ENCODE data around the gene GIPC3.
"Not testable (repeated sequence)": the region's sequence is repeated elsewhere in the genome, so short reads cannot be mapped to it uniquely, and the experiment has no call there.

Gene GIPC3

DNA sequence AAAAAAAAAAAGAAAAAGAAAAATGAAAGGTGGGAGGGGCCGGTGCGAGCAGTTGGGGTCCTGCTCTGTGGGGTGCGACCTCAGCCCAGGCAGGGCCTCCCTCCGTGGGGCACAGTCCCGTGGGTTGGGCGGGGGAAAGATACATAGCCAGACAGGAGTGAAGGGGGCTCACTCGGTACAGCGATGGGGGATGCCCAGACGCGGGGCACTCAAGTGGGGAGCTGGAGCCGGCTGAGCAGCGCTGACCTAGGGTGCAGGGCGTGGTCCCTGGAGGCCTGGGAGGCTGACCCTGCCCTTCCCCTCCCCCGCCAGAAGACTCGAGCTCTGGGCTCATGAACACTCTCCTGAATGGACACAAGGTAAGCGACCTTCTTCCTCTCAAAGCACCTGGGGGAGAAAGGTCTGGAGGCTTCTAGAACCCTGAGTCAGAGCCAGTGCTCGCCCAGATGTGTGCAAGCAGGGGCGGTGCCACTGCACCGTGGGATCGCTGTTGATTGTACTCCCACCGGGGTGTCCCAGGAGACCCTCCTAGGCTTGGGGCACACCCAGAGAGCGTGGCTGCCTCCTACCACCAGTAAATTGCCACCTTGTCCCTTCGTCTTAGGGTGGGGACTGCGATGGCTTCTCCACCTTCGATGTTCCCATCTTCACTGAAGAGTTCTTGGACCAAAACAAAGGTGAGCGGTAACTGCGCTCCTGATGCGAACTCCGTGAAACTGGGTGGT, 9.2 kb upstream of the GIPC3 start:
- no peak for FAIRE-seq
- no peak for DNase-seq (ENCODE audit: insufficient read length, low spot score)

DNA sequence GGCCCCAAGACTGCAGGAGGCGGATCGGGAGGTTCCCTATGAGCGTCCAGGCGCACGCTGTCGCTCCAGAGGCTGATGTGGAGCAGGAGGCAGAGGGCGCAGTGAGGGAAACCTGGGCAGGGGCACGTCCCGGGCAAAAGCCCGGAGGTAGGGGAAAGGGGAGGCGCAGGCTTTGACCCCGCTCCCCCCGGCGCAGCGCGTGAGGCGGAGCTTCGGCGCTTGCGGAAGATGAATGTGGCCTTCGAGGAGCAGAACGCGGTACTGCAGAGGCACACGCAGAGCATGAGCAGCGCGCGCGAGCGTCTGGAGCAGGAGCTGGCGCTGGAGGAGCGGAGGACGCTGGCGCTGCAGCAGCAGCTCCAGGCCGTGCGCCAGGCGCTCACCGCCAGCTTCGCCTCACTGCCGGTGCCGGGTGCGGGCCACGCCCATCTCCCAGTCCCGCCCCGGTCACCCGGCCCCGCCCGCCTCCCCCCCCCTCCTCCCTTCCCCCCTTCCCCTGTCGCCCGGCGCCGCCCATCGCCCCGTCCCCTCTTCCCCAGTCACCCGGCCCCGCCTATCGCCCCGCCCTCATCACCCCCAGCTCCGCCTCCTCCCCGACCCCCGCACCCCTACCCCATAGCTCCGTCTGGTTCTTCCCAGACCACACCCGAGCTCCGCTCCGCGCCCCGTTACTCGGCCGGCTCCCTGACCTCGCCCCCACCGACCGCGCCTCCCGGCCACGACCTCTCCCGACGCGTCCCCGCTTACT, 8.4 kb upstream of the GIPC3 start:
- DNase-seq (ENCODE audit: insufficient read length, low spot score) (no peak), FAIRE-seq (no peak)

DNA sequence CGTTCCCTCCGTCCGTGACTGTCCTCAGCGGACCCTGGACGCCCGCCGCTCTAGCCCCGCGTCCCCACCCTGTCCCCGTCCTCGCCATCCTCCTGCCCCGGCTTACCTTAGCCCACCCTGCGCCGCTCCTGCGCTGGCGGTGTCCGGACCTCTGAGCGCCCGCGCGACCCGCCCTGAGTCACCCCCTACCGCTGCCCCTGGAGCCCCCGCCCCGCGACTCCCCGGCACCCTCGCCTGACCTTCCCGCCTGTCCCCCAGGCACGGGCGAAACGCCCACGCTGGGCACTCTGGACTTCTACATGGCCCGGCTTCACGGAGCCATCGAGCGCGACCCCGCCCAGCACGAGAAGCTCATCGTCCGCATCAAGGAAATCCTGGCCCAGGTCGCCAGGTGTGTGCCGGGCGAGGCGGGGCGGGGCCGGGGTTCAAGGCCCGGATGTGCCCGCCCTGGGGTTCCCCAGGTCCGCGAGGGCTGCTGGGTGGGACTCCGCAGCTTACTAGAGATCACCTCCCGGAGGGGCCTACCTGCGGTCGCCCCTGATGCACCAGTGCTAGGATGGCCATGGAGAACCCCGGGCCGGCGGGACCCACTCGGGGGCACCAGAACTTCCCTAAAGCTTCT, 7.4 kb upstream of the GIPC3 start:
- DNase-seq (ENCODE audit: insufficient read length, low spot score) (no peak), FAIRE-seq (no peak)

DNA sequence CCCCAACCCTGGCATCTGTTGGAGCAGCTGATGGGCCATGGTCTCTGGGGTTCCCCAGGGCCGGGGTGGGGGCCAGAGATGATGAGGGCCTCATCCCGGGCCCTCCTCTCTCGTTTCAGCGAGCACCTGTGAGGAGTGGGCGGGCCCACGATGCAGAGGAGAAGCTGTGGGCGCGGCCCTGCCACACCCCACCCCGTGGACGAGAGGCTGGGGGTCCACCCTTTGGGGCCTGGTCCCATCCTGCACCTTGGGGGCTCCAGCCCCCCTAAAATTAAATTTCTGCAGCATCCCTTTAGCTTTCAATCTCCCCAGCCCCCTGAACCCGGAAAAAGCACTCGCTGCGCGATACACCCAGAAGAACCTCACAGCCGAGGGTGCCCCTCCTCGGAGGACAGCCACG, 6.9 kb upstream of the GIPC3 start:
- FAIRE-seq (no peak), DNase-seq (ENCODE audit: insufficient read length, low spot score) (no peak)

DNA sequence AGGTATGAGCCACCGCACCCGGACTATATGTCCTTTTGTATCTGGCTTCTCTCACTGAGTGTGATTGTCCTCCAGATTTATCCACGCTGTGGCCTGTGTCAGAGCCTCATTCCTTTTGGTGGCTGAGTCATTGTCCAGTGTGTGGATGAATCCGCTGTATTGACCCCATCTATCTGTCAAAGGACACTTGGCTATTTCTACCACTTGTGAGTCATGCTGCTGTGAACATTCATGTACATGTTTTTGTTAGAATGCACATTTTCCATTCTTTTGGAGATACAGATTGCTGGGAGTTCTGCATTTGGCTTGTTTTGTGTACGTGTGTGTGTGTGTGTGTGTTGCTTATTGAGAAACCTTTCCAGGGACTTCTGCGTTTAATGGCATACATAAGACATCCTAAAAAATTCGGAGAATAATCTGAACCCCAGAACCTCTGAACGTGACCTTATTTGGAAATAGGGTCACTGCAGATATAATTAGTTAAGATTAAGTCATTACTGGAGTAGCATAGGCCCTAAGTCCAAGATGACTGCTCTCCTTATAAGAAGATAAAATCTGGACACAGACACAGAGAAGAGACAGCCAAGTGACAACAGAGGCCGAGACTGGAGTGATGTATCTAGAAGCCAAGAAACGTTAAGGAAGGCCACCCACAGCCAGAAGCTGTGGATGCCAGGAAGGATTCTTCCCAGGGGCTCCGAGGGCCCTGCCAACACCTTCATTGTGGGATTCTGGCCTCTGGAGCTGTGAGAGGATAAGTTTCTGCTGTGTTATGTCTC, 4.9 kb upstream of the GIPC3 start:
- FAIRE-seq (no peak), DNase-seq (ENCODE audit: insufficient read length, low spot score) (no peak)

DNA sequence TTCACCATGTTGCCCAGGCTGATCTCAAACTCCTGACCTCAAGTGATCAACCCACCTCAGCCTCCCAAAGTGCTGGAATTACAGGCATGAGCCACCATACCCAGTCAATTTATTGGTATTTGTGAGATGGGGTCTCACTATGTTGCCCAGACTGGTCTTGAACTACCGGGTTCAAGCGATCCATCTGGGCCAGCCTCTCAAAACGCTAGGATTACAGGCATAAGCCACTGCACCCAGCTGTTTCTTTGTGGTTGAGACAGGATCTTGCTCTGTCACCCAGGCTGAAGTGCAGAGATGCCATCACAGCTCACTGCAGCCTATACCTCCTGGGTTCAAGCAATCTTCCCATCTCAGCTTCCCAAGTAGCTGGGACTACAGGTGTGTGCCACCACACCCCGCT, 3.5 kb upstream of the GIPC3 start:
- FAIRE-seq; DNase-seq (ENCODE audit: insufficient read length, low spot score): not testable (repeated sequence)

DNA sequence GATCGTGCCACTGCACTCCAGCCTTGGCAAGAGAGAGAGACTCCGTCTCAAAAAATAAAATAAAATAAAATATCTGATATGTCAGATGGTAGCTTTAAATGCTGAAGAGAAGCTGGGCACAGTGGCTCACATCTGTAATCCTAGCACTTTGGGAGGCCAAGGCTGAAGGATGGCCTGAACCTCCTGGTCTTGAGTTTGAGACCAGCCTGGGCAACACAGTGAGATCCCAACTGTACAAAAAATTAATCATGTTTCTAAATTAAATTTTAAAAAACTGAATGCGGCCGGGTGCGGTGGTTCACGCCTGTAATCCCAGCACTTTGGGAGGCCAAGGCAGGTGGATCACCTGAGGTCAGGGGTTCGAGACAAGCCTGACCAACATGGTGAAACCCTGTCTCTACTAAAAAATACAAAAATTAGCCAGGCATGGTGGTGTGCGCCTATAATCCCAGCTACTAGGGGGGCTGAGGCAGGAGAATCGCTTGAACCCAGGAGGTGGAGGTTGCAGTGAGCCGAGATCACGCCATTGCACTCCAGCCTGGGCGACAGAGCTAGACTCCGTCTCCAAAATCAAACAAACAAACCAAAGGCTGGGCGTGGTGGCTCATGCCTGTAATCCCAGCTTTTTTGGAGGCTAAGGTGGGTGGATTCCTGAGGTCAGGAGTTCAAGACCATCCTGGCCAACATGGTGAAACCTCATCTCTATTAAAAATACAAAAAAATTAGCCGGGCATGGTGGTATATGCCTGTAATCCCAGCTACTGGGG, 1.1 kb upstream of the GIPC3 start:
- not testable (repeated sequence) for FAIRE-seq

DNA sequence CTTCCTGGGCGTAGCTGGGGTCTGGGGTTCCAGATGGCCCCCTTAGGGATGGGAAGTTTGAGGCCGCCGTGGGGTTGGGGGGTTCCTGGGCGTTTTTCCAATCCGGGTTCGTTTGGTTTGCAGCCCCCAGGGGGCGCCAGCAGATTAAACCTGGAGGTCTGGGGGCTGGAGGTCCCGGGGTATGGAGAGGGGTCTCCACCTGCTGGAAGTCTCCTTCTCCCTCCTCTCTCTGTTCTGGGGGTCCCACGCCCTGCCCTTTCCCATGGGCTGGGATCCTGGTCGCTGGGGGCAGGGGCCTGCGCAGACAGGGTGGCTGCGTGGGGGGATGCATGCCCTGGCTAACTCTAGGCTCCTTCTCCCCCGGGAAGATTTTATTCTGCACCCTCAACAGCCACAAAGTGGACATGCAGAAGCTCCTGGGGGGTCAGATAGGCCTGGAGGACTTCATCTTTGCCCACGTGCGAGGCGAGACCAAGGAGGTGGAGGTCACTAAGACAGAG, 899 bp downstream of the GIPC3 start:
- FAIRE-seq: no peak
- no peak for DNase-seq (ENCODE audit: insufficient read length, low spot score)

More for the DNA sequence above, 1.1 kb upstream of the GIPC3 start:
- DNase-seq (ENCODE audit: insufficient read length, low spot score): not testable (repeated sequence)

DNA sequence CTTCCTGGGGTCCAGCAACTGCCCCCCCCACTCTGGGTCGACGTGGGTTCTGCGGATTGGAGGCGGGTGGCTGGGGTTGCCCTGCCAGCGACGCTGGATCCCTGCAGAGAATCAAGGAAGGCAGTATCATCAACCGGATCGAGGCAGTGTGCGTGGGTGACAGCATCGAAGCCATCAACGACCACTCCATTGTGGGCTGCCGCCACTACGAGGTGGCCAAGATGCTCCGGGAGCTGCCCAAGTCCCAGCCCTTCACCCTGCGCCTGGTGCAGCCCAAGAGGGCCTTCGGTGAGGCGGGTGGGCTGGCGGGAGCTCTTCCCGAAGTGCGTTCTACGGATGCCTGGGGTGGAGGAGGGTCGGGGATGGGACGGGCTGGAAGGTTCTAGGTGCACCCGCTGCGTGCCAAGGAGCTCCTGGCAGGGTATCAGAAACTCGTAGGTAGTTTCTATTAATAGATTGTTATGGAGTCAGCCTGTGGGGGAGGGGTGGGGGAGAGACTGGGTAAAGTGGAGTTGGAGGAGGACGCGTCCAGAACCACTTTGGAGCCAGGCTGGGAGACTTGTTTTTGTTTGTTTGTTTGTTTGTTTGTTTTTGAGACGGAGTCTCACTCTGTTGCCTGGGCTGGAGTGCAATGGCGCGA, 1.5 kb downstream of the GIPC3 start:
- no peak for FAIRE-seq
- no peak for DNase-seq (ENCODE audit: insufficient read length, low spot score)

DNA sequence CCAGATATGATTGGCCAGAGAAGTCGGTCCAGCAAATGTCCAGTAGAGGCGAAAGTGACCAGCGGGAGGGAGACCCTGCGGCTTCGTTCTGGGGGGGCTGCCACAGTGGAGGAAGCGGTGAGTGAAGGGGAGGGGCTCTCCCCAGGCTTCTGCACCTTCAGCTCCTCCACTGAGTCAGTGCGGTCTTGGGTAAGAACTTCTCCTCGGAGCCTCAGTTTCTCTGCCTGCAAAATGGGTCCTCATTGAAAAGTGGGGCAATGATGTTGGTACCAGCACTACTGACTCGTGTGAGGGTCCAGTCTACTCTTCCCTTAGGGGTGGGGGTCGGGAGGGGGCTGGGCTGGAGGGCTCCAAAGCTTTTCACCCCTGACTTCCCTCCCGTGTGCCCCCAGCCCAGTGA, 4.2 kb downstream of the GIPC3 start:
- FAIRE-seq (no peak), DNase-seq (ENCODE audit: insufficient read length, low spot score) (no peak)

DNA sequence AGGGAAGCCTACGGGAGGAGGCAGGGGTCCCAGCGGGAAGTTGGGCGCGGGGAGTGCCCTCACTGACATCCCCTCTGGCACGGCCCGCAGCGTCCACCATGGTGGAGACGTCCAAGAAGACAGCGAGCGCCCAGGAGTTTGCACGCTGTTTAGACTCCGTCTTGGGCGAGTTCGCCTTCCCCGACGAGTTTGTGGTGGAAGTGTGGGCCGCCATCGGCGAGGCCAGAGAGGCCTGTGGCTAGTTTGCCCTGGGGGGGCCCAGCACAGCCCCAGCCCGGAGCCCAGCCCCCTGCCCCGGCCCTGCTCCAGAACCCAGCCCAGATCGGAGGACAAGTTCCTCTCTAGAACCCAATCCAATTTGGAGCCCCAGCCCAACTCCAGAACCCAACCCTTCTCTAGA, 4.7 kb downstream of the GIPC3 start:
- FAIRE-seq (no peak), DNase-seq (ENCODE audit: insufficient read length, low spot score) (no peak)

DNA sequence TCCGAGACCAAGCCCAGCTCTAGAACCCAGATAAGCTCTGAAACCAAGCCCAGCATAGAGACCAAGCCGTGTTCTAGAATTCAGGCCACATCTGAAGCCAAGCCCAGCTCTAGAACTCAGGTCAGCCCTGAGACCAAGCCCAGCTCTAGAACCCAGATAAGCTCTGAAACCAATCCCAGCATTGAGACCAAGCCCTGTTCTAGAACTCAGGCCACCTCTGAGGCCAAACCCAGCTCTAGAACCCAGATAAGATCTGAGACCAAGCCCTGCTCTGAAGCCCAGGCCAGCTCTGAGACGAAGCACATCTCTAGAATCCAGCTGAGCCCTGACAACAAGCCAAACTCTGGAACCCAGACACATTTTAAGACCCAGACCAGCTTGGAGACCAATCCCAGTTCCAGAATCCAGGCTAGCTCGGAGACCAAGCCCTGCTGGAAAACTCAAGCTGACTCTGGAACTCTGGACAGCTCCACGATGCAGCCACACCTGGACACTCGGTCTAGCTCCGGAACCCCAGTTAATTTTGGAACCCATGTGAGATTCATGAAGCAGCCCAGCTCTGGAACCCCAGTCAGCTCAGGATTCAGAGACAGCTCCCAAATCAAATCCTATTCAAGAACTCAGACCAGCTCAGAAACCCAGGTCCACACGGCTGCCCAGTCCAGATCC, 5.8 kb downstream of the GIPC3 start:
- FAIRE-seq (no peak), DNase-seq (ENCODE audit: insufficient read length, low spot score) (no peak)

DNA sequence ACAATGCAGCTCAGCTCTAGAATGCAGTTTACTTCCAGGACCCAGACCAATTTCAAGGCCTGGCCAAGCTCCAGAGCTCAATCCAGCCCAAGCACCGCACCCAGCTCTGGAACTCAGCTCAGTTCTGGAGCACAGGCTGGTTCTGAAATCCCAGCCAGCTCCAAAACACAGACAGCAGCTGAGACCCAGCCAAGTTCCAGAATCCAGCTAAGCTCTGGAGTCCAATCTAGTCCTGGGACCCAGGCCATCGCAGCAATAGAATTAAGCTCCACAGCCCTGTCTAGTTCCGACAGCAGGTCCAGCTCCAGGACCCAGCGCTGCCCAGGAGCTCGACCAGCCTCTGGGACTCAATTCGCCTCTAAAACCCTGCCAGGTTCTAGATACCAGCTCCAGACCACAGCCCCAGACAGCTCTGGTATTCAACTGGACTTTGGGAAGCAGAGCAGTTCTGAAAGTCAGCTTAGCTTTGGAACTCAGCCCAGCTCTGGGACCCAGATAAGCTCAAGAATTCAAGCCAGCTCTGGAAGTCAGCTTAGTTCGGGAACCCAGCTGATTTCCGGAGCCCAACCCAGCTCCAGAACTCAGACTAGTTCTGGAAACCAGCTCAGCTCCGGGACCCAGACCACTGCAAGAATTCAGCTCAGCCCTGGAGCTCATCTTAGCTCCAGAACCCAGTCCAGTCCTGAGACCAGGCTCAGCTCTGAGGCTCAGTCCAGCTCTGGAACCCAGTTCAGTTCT, 6.8 kb downstream of the GIPC3 start:
- DNase-seq (ENCODE audit: insufficient read length, low spot score) (no peak), FAIRE-seq (no peak)

DNA sequence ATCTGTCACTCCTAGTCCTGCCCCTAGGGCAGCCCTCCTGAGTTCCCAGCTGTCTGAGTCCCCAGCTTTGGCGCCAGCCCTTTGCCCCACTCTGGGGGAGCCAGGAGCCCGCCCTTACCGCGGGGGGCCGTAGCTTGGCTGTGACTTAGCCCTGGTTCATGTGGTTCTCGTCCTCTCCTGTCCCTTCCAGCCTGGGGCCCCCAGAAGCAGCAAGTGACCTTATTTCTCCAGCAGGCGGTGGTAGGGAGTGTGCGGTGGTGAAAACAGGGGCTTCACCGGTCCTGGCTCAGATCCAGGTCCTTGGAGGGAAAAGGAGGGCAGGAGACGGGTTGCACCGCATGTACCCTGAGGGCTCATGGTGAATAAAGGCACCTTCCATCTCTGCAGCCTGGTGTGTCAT, 7.9 kb downstream of the GIPC3 start:
- no peak for FAIRE-seq
- DNase-seq (ENCODE audit: insufficient read length, low spot score): no peak

DNA sequence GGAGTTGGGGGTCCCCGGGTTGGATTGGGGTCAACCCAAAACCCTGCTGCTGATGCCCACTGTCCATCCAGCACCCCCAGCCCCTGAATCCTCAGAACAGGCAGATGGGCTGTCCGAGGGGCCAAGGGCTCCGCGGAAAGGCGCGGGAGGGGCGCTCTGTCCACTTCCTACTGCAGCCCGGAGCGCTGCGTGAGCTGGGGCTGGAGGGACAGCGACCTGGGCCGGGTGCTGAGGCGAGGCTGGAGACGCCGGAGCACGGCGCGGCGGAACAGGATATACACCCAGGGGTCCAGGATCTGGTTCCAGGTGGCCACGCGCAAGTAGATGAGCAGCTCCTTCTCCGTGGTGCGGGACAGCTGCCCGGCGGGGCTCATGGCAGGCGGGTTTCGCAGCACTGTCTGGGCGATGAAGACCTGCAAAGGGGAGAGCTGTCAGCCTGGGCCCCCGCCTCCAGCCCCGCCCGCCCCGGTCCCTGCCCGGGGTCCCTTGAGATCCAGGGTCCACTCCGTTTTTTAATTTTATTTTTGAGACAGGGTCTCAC, 10.3 kb downstream of the GIPC3 start:
- FAIRE-seq (no peak), DNase-seq (ENCODE audit: insufficient read length, low spot score) (no peak)

DNA sequence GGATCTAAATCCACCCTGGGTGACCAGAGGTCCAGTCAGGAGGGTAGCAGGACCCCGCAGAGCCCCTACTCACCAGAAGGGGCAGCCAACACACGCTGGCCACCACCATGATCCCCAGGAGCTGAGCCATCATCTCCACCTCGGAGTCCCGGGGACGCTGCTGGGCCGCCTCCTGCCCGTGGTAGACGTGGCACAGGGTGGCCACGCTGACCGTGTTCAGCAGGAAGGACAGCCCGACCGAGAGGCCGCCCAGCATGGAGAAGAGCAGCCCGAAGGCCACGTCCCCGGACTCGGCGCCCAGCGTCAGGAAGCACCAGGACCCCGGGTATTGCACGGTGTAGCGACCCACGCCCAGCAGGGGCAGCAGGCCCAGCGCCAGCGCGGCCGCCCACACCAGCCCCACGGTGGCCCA, 14.5 kb downstream of the GIPC3 start:
- FAIRE-seq (no peak), DNase-seq (ENCODE audit: insufficient read length, low spot score) (no peak)

DNA sequence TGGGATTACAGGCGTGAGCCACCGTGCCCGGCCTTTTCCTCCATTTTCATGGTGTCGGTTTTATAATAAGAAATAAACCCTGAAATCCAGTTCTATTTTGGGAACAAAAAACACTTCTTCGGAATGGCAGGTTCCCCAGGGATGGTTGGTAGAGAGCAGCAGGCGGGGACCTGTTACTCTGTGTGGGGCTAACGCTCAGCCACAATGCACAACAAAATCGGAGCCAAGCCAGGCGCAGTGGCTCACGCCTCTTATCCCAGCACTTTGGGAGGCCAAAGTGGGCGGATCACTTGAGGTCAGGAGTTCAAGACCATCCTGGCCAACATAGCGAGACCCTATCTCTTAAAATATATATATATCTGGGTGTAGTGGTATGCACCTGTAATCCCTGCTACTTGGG, 15.7 kb downstream of the GIPC3 start:
- no peak for FAIRE-seq

DNA sequence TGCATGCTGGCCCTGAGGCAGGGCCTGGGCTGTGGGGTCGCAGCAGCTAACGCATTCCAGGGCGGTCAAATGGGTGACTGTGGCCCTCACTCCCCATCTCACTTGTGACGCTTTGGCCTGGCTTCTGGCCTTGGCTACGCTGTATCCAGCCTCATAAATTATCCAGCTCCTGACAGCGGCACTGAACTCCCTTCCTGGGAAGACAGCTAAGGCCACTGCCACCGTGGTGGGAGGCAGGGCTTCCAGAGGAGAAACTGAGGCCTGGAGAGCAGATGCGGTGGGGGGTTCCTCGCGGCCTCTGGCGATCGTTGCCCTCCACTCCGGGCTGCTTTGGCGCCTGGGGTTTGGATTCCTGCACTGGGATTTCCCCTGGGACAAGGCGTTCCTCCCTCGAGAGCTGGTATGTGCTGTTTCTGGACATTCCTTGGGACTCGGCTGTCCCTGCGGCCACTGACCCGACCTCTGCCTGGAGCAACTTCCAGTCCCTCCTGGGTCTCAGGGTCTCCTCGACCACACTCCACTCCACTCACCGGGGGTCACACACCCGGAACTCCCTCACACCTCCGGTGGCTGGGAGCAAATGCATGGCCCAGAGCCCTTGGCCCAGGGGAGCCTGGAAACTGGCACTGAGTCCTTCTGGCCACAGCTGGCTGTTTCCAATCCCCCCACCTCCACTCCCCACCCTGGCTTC, 18.0 kb downstream of the GIPC3 start:
- no peak for DNase-seq (ENCODE audit: insufficient read length, low spot score)
- no peak for FAIRE-seq

More for the DNA sequence above, 15.7 kb downstream of the GIPC3 start:
- no peak for DNase-seq (ENCODE audit: insufficient read length, low spot score)

Measured in GM19239 (cell line).